HepG2 (cell line): ENCODE measurements around the gene CCDC7. TPM values are rescaled to one million over a fixed set of nuclear protein-coding genes. Genes with fewer than 3 reads are reported as not detected.

ENCODE experiments used
- AHR ChIP-seq: IDR thresholded peaks from 2 replicates; pipeline ENCODE4 v1.6.1; 2018; ENCODE audit warnings: missing genetic modification reagents, missing compliant biosample characterization
- FLYWCH1 ChIP-seq: sonication (generic); formaldehyde crosslinking; IDR thresholded peaks from 2 replicates; pipeline ENCODE4 v1.8.1; 2023; ENCODE audit warnings: mild to moderate bottlenecking, missing genetic modification reagents
- GATAD1 ChIP-seq: IDR thresholded peaks from 2 replicates; pipeline ENCODE4 v1.6.1; 2016; ENCODE audit warnings: missing genetic modification reagents, missing compliant biosample characterization
- HNRNPLL ChIP-seq: fragments of 200-400 bp; formaldehyde crosslinking; IDR thresholded peaks from 2 replicates; pipeline ENCODE4 v1.6.1; 2017; ENCODE audit warnings: mild to moderate bottlenecking, low read depth, low read length; ENCODE audit not compliant: poor library complexity, severe bottlenecking
- HOXA3 ChIP-seq: sonication (generic); formaldehyde crosslinking; IDR thresholded peaks from 2 replicates; pipeline ENCODE4 v1.5.0; 2020; ENCODE audit warnings: missing genetic modification reagents
- KMT2A ChIP-seq: sonication (generic); formaldehyde crosslinking; IDR thresholded peaks from 2 replicates; pipeline ENCODE4 v1.4.0; 2020; ENCODE audit warnings: missing genetic modification reagents
- NONO ChIP-seq, 2 experiments: fragments of 450-650 bp in 1 of 2; sonication (generic) in 1 of 2; formaldehyde crosslinking in 1 of 2; IDR thresholded peaks in 1 of 2; conservative IDR thresholded peaks in 1 of 2; 2 replicates each; pipeline versions ENCODE4 v1.6.1 to v1.8.0; 2017 to 2022; ENCODE audit warnings: mild to moderate bottlenecking in 1 of 2, missing genetic modification reagents in 1 of 2, moderate library complexity in 1 of 2
- PAX8 ChIP-seq: sonication (generic); formaldehyde crosslinking; IDR thresholded peaks from 2 replicates; pipeline ENCODE4 v1.8.0; 2022; ENCODE audit warnings: mild to moderate bottlenecking, missing genetic modification reagents, borderline replicate concordance
- SIX1 ChIP-seq: sonication (generic); formaldehyde crosslinking; IDR thresholded peaks from 2 replicates; pipeline ENCODE4 v1.4.0; 2020; ENCODE audit warnings: missing genetic modification reagents, borderline replicate concordance
- SPEN ChIP-seq: sonication (generic); formaldehyde crosslinking; IDR thresholded peaks from 2 replicates; pipeline ENCODE4 v1.5.1; 2020; ENCODE audit warnings: low read depth, mild to moderate bottlenecking, missing genetic modification reagents
- XRCC5 ChIP-seq: fragments of 200-400 bp; formaldehyde crosslinking; optimal IDR thresholded peaks from 2 replicates; pipeline ENCODE3; 2017; ENCODE audit warnings: mild to moderate bottlenecking, low read length
- ZNF205 ChIP-seq: IDR thresholded peaks from 2 replicates; pipeline ENCODE4 v1.6.1; 2018; ENCODE audit warnings: missing biosample characterization, missing genetic modification reagents
- ZNF274 ChIP-seq: sonication (generic); formaldehyde crosslinking; IDR thresholded peaks from 2 replicates; pipeline ENCODE4 v1.5.1; 2020; ENCODE audit warnings: mild to moderate bottlenecking, missing genetic modification reagents
- ZNF451 ChIP-seq: sonication (generic); formaldehyde crosslinking; IDR thresholded peaks from 2 replicates; pipeline ENCODE4 v1.5.0; 2020; ENCODE audit warnings: mild to moderate bottlenecking, missing genetic modification reagents
- ZNF619 ChIP-seq: sonication (generic); formaldehyde crosslinking; IDR thresholded peaks from 2 replicates; pipeline ENCODE4 v1.4.0; 2020; ENCODE audit warnings: mild to moderate bottlenecking, missing genetic modification reagents
- ZNF777 ChIP-seq: sonication (generic); formaldehyde crosslinking; IDR thresholded peaks from 2 replicates; pipeline ENCODE4 v1.4.0; 2020; ENCODE audit warnings: missing genetic modification reagents
- ZSCAN21 ChIP-seq: sonication (generic); formaldehyde crosslinking; IDR thresholded peaks from 2 replicates; pipeline ENCODE4 v1.8.0; 2022; ENCODE audit warnings: mild to moderate bottlenecking, missing genetic modification reagents, moderate library complexity, borderline replicate concordance
- ZSCAN29 ChIP-seq: sonication (generic); formaldehyde crosslinking; conservative IDR thresholded peaks from 2 replicates; pipeline ENCODE4 v1.4.0; 2020; ENCODE audit warnings: mild to moderate bottlenecking, missing genetic modification reagents
- polyA plus RNA-seq, 8 experiments: library from polyadenylated mRNA; depleted of rRNA in 3 of 8; stranded (reverse) in 7 of 8; unstranded in 1 of 8; fragments of >200 nt; fragmentation: Illumina TruSeq in 4 of 8; extraction: Trizol in 4 of 8; gene quantifications; 2 replicates each; pipeline versions ENCODE4 v1.2.1 to v1.2.3, GENCODE V29; 2011 to 2016; ENCODE audit warnings: low read depth in 4 of 8, missing spikeins in 1 of 8, mixed read lengths in 1 of 8; ENCODE audit not compliant: insufficient read depth in 1 of 8
- total RNA-seq, 5 experiments: library from RNA; depleted of rRNA; stranded (reverse); fragments of >200 nt; fragmentation: Illumina TruSeq; extraction: Trizol; gene quantifications; 2 replicates each; pipeline ENCODE4 v1.2.3, GENCODE V29; 2016; ENCODE audit warnings: low read depth in 1 of 5
- TF ChIP-seq, protein P1 (sequence below): sonication (generic); formaldehyde crosslinking; IDR thresholded peaks from 2 replicates; pipeline ENCODE4 v1.4.0; 2020; ENCODE audit warnings: missing genetic modification reagents
- TF ChIP-seq, protein P2 (sequence below), 2 experiments: sonication (generic) in 1 of 2; formaldehyde crosslinking in 1 of 2; IDR thresholded peaks; 2 replicates each; pipeline versions ENCODE4 v1.4.0 to v1.6.1; 2018 to 2020; ENCODE audit warnings: missing genetic modification reagents in 2 of 2, borderline replicate concordance in 1 of 2, low read depth in 1 of 2, mild to moderate bottlenecking in 1 of 2, missing biosample characterization in 1 of 2
- TF ChIP-seq, protein P3 (sequence below): sonication (generic); formaldehyde crosslinking; IDR thresholded peaks from 2 replicates; pipeline ENCODE4 v1.5.0; 2020; ENCODE audit warnings: mild to moderate bottlenecking, missing genetic modification reagents, moderate library complexity
- TF ChIP-seq, protein P4 (sequence below): sonication (generic); formaldehyde crosslinking; IDR thresholded peaks from 2 replicates; pipeline ENCODE4 v1.5.0; 2020; ENCODE audit warnings: mild to moderate bottlenecking, missing genetic modification reagents
- TF ChIP-seq, protein P5 (sequence below): sonication (generic); formaldehyde crosslinking; IDR thresholded peaks from 2 replicates; pipeline ENCODE4 v1.5.0; 2020; ENCODE audit warnings: missing genetic modification reagents

The CCDC7 gene
- total and polyA plus RNA-seq, 2 of the 13 experiments (the other 11 are each of a cell fraction or from before 2014, with no cell fraction given) = 0.40 to 1.8 TPM

DNA sequence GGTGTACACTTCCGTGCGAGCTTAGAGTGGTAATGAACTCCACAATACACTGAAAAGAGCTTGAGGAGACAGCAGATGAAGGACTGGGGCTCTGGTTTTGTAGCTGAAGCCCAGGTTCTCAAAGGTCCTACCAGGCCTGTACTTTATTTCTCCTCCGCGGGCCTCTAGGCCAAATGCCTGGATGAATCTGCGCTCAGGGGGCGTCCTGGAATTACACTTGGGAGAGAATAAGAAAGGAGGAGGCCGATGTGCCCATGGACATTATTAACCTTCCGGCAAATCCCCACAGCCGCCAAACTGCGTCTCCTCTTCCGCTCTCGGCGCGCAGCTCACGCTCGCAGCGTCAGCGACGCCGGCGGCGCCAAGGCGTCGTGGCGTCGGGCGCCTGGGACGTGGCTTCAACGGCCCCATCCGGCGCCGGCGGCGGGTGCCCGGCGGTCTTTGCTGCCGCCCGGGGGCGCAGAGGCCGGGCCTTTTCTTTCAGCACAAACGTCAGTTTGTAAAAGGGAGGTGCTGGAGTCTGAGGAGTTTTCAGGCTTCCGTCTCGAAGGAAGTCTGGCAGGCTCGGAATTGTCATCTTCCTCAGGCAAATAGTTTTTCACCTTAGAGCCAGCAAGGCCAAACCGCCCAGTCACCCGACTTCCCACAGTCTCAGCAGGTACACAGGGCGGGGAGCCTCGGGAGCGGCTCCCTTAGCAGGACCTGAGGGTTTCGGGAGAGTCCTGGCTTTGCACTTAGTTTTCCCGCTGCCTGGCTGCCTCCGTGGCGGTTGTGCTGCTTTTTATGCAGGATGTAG is at the start of gene CCDC7 (continued):
- TF ChIP-seq ZSCAN29 (CRISPR knock-in tag) = peak; percentile 82
- TF ChIP-seq ZSCAN21 (CRISPR knock-in tag) = peak; percentile 59; the same call in 1 of the 2 replicates
- peak; percentile 55 for TF ChIP-seq KMT2A (CRISPR knock-in tag)
- peak; percentile 37; the same call in 1 of the 2 replicates for TF ChIP-seq ZNF274 (CRISPR knock-in tag)
- peak; percentile 68 for TF ChIP-seq ZNF205 (CRISPR knock-in tag)
- 0 out of 2 replicates have a peak, but pooled peaks have one; percentile 75 for TF ChIP-seq ZNF619 (CRISPR knock-in tag)
- TF ChIP-seq HNRNPLL = peak; percentile 100
- TF ChIP-seq SPEN (CRISPR knock-in tag) = peak; percentile 84; the same call in 1 of the 2 replicates
- TF ChIP-seq, protein P1, sequence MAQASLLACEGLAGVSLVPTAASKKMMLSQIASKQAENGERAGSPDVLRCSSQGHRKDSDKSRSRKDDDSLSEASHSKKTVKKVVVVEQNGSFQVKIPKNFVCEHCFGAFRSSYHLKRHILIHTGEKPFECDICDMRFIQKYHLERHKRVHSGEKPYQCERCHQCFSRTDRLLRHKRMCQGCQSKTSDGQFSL (CRISPR knock-in tag) = no peak
- TF ChIP-seq PAX8 (CRISPR knock-in tag) = 0 out of 2 replicates have a peak, but pooled peaks have one; percentile 56
- peak; percentile 71 for TF ChIP-seq GATAD1 (CRISPR knock-in tag)
- peak; percentile 72; the same call in 1 of the 2 replicates for TF ChIP-seq HOXA3 (CRISPR knock-in tag)
- 0 out of 2 replicates have a peak, but pooled peaks have one; percentile 44 for TF ChIP-seq AHR (CRISPR knock-in tag)
- peak; percentile 52; the same call in 1 of the 2 replicates for TF ChIP-seq ZNF777 (CRISPR knock-in tag)
- no peak for TF ChIP-seq NONO (IDR thresholded peaks at IDR 0.05)
- peak; percentile 41 for TF ChIP-seq NONO (CRISPR knock-in tag; conservative IDR thresholded peaks at IDR 0.05)
- TF ChIP-seq XRCC5 = peak; percentile 93
- TF ChIP-seq SIX1 (CRISPR knock-in tag) = no peak
- TF ChIP-seq, protein P2, sequence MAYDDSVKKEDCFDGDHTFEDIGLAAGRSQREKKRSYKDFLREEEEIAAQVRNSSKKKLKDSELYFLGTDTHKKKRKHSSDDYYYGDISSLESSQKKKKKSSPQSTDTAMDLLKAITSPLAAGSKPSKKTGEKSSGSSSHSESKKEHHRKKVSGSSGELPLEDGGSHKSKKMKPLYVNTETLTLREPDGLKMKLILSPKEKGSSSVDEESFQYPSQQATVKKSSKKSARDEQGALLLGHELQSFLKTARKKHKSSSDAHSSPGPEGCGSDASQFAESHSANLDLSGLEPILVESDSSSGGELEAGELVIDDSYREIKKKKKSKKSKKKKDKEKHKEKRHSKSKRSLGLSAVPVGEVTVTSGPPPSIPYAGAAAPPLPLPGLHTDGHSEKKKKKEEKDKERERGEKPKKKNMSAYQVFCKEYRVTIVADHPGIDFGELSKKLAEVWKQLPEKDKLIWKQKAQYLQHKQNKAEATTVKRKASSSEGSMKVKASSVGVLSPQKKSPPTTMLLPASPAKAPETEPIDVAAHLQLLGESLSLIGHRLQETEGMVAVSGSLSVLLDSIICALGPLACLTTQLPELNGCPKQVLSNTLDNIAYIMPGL (CRISPR knock-in tag; IDR thresholded peaks at IDR 0.05; ENCODE audit: borderline replicate concordance in 1 of 2, low read depth in 1 of 2) = peak; percentile 89 to 95; a peak in 3 of 4 replicates
- TF ChIP-seq, protein P3, sequence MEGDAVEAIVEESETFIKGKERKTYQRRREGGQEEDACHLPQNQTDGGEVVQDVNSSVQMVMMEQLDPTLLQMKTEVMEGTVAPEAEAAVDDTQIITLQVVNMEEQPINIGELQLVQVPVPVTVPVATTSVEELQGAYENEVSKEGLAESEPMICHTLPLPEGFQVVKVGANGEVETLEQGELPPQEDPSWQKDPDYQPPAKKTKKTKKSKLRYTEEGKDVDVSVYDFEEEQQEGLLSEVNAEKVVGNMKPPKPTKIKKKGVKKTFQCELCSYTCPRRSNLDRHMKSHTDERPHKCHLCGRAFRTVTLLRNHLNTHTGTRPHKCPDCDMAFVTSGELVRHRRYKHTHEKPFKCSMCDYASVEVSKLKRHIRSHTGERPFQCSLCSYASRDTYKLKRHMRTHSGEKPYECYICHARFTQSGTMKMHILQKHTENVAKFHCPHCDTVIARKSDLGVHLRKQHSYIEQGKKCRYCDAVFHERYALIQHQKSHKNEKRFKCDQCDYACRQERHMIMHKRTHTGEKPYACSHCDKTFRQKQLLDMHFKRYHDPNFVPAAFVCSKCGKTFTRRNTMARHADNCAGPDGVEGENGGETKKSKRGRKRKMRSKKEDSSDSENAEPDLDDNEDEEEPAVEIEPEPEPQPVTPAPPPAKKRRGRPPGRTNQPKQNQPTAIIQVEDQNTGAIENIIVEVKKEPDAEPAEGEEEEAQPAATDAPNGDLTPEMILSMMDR (CRISPR knock-in tag) = peak; percentile 53
- no peak for TF ChIP-seq ZNF451 (CRISPR knock-in tag)
- TF ChIP-seq FLYWCH1 (CRISPR knock-in tag) = no peak
- TF ChIP-seq, protein P4, sequence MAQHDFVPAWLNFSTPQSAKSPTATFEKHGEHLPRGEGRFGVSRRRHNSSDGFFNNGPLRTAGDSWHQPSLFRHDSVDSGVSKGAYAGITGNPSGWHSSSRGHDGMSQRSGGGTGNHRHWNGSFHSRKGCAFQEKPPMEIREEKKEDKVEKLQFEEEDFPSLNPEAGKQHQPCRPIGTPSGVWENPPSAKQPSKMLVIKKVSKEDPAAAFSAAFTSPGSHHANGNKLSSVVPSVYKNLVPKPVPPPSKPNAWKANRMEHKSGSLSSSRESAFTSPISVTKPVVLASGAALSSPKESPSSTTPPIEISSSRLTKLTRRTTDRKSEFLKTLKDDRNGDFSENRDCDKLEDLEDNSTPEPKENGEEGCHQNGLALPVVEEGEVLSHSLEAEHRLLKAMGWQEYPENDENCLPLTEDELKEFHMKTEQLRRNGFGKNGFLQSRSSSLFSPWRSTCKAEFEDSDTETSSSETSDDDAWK = no peak
- TF ChIP-seq, protein P5, sequence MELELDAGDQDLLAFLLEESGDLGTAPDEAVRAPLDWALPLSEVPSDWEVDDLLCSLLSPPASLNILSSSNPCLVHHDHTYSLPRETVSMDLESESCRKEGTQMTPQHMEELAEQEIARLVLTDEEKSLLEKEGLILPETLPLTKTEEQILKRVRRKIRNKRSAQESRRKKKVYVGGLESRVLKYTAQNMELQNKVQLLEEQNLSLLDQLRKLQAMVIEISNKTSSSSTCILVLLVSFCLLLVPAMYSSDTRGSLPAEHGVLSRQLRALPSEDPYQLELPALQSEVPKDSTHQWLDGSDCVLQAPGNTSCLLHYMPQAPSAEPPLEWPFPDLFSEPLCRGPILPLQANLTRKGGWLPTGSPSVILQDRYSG (CRISPR knock-in tag) = 0 out of 2 replicates have a peak, but pooled peaks have one; percentile 52
